HG02763 (cell line): ENCODE data around the gene CPN2.

ENCODE experiments used
- ATAC-seq: cut with Tn5 transposase; IDR thresholded peaks from one replicate; pipeline ENCODE4 v1.9.1; 2021; ENCODE audit warnings: mild to moderate bottlenecking, moderate library complexity; ENCODE audit not compliant: unreplicated experiment

Gene CPN2

DNA sequence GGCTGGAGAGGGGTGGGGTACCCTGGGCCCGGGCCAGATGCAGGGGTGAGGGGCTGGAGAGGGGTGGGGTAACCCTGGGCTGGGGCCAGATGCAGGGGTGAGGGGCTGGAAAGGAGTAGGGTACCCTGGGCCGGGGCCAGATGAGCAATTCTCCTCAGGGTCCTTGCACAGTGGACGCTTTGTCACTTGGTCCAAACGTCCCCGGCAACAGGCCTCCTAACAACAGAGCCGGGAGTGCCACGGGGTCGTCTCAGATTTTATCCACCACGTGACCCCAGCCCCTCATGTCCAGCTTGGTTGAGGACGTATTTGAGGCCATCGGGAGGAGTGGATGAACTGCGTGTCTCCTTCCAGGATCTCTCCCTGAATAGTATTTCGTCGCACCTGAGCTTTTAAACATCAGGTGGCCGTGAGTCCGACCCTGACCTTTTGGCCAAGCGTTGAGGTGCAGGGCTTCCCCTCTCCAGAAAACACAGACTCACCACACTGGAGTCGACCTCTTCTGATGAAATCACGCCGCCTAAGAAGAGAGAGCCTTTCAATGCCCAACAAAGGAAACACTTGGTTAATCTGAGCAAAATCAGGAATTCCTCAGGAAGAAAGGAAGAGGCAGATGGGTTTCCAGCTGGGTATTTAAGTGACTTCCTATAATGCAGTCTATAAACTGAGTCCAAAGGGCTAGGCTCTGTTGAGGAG is 31.2 kb upstream of the CPN2 start:
- ATAC-seq: no peak

DNA sequence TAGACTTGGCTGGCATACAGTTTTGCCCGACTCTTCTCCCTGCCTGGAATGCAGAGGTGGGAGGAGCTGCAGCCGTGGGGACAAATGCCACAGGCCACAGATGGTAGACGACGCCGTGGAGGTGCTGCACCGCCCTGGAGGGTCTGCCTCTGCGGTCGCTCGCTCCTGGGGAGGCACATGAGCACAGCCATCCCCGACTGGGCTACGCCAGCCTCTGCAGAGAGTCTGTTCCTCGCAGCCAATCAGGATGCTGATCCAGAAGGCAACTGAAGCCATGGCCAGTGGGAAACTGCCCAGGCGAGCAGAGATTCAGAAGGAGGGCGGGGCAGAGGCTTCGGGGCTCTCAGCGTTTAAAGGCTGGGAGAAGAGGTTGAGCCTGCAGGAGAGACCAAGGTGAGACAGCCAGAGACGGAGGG is 30.3 kb upstream of the CPN2 start:
- ATAC-seq: no peak

DNA sequence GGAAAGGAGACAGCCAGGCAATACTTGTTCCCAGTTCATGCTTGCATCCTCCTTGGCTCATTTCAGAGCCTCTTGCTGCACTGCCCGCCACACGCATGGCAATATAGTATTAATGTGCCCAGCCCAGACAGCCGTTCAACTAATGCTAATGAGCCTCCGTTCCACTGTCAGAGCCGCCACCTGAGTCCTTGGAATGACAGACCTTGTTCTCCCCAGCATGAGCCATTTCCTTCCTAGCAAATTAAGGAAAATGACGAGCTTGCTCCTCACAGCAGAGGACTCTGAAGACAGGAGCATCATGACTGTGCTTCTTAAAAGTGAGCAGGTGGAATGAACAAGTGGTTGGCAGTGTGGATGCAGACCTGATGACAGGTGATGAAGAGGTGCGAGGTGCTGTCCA is 29.2 kb upstream of the CPN2 start:
- ATAC-seq: no peak

DNA sequence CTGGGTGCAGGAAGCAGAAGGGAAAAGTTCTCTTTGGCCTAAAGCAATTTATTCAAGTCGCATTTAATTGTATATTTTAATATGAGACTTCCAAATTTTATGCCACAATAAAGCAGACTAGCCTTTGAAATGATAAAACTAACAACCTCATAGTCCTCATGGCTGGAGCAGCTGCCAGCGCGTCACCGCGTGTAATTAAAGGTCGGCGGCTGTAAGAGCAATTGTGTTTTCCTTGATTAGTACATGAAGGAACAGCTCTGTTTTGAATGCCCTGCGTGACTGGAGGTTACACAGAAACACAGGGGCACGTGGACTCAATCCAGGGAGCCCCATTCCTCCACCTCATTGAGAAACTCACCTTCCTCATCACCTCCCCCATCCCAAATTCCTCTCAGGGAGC is 28.5 kb upstream of the CPN2 start:
- ATAC-seq: no peak

DNA sequence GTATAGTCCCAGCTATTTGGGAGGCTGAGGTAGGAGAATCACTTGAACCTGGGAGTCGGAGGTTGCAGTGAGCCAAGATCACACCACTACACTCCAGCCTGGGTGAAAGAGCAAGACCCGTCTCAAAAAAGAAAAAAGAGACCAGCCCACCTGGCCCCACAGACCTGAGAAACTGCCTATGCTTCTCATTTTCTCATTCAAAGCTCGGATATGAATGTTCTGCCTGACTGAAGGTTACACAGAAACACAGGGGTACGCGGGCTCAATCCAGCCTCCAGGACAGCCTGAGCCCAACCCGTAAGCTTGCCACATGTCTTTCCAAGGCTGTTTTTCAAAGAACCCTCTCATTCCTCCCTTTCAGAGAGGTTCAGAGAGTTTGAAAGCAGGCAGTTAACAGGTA is 28.1 kb upstream of the CPN2 start:
- ATAC-seq: no peak

DNA sequence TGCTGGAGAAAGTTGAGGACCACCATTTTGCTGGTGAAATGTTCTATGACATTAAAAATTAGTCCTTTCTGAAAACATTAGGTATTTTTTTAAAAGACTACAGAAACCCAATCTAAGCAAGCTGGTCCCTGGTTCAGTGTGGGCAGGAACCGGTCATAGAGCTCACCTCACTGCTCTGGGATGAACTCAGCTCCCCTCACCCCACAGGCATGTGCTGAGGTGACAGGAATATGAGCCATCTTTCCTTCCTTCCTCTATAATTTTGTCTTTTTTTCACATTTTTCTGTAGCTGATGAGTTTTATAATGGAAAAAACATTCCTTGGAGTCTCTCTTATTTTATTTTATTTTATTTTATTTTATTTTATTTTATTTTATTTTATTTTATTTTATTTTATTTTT is 26.6 kb upstream of the CPN2 start:
- no peak for ATAC-seq

DNA sequence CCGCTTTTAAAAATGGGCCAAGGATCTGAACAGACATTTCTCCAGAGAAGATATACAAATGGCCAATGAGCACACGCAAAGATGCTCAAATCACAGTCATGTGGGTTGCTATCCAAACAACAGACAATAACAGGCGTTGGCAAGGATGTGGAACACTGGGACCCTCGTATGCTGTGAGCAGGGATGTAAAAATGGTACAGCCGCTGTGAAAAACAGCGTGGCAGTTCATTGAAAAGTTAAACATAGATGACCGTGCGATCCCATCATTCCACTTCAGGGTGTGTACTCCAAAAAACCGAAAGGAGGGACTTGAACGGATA is 25.1 kb upstream of the CPN2 start:
- ATAC-seq: no peak

DNA sequence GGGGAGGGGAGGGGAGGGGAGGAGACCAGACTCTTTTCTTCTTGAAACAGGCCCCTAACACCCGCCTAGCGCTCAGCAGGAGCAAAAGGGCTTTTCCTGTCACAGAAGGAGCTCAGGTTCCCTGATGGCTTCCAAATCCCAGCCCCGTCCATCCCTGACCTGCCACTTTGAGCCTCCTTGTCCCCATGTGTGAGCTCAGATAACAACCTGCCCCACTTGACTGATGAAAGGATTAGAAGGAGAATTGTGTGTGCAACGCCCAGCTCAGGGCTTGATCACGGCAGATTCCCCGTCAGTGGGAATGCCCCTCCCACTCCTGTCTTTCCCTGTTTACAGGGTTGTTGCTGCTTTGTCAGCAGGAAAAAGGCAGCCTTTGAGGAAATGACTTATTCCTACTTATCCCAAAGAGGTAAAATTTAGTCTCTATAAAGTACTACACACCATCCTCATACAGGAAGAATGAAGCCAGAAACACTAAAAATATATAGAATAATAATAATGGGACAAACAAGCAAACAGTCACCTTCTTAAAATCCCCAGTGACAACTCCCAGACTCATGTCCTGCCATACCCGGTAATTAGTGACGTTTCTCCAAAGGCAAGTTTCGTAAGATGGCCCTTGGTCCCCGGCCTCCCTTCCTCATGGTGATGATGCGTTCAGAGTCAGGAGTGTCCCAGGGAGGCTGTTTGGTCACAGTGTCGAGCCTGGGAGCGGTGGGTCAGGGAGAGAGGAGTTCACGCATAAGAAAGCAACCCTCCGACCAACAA is 24.5 kb upstream of the CPN2 start:
- no peak for ATAC-seq

DNA sequence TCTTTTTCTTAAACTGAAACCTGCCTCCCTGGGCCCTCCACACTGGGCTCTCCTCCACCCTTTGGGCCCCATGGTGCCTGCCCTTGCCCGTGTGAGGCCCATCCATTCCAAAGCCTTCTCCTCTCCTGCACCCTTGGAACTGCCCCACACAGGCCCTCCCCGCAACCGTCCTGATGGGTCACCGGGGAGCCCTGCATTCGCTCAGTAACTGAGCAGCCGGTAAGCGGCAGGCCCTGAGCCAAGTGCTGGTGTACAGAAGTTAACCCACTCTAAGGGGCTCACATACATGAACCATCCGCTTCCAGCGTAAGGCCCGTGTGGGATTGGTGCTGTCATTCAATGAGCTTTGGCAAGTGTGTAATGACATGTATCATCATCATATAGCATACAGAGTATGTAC is 23.8 kb upstream of the CPN2 start:
- no peak for ATAC-seq

DNA sequence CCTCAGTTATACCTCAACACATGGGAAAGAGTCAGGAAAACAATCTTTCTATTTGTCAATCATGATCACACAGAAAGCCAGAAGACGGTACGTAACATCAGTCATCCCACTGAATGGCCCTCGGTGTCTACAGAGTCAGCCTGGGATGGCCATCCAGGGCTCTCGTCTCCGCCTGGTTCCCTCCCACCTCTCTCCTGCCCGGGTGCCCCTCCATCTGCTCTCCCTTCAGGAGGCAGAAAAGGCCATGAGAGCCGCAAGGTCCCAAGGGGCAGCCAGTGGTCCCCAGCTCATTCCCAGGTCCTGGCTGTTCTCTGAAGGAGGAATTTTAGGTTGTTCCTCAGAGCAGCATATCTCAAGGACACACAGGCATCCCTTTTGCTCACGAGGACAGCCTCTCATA is 22.8 kb upstream of the CPN2 start:
- ATAC-seq: no peak

DNA sequence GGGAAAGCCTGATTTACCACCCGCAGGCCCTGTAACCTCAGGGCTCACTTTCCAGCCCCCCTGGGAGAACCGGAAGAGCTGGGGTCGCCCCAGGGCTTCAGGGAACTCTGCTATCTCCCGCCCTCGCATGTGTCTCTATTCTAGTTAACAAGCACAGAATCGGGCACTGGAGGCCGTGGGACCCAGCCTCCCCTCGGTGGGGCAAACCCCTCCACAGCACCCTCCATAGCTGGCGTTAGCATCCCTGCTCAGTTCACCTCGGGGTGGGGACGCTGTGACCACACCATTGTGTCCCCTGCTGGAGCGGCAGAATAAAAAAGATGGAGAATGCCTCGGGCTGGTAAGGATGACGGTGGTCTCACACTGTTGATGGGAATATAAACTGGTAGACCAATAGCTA is 21.9 kb upstream of the CPN2 start:
- no peak for ATAC-seq

DNA sequence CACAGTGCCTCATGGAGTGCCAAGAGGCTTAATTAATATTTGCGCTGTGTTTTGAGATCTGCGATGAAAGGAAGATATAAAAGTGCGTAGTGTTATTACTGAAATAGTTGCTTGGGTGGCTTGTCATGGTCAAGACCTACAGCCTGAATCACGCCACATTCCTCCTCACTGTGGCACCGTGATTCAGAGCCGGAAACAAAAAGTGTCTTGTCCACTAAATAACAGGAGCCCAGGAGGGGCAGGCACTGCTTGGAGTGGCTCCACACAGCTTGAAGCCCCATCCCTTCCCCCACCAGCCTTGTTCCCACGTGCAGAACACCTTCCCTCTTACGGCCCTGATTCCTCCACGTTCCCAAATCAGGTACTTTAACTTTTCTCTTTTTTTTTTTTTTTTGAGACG is 19.6 kb upstream of the CPN2 start:
- no peak for ATAC-seq

DNA sequence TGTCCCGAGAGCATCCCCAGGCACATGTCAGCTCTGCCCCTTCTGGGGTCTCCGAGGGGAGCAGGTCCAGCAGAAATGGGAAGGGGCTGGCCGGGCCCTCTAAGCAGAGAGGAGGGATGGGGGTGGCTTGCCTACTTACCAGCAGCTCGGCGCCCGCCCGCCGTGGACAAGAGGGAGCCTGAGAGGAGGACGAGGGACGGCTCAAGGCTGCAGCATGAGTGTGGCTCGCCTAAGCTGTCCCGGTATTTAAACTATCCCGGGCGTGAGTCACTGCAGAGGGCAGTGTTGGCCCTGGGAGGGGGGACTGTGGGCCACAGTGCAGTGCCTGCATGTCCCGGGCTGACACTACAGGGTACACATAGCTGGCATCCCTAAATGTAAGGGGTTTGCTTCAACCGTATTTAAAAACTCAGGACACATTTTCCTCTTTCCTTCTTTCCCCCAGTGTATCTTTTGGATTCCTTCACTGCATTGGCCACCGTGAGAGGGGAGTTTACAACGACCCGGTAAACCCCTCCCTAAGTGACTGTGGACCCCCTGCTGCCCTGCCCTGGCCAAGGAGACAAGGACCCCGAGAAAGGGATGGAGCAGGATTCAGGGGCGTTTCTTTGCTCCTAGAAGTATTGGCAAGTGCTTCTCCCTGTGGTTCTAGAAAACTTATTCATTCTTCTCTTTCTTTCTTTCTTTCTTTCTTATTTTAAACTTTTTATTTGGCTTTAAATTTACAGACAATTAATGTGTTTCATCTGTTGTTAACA is 18.6 kb upstream of the CPN2 start, which contains the start of gene LRRC15:
LRRC15 (minus strand) TSS at position 222 of the 758 bp plus-strand sequence. CDS start 8,700 bp downstream, outside the sequence.
- no peak for ATAC-seq

DNA sequence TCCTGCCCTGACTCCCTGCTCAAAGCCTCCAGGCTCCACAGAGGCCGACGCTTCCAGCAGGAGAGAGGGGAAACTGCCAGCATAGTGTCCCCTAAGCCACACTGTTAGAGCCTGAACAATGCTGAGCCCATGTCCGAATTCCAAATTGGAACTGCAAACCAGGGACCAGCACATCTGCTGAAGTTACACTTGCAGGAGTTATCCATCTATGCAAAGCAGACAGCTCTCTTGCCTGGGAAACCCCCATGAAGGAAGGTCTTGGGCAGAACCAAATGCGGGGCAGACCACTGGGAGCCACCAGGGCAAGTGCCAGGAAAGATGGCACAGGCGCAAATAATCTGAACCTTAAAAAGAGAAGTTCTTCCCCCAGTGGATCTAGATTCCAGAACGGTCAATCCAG is 17.8 kb upstream of the CPN2 start:
- no peak for ATAC-seq

DNA sequence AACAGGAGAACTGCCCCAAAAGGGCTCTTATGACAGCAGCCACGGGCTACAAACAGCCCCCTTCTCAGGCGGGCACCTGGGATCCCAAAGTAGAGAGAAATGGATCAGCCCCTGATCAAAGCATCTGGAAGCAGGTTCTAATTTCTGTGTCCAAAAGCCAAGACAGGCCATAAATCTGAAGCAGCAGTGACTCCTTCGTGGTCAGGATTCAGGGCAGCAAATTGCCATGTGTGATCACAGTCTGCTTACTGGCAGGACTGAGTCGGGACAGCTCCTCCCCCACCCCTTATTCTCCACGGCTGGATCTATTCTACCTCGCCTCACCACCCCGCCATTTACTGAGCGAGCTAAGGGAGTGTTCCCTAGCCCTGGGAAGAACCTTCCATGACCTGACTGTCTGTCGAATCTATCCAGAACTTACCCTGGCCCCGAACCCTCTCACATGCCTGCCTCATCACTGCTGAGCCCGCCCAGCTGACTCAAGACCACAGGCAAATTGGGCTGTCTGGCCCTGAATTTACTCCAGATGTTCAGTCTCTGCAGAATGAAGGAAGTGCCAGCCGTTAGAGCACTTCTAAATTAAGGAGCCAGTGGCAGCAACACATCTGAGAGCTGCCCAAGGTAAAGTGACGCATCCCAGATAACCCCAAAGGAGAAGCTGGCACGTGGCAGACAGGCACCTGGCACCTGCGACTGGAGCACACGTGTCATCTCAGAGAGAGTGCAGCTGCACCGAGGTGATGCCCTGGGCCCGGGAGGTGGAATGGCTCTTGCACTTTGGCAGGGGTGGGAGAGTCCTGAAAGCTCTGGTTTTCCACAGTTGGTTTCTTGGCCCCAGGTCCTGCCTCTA is 17.1 kb upstream of the CPN2 start:
- ATAC-seq: no peak

DNA sequence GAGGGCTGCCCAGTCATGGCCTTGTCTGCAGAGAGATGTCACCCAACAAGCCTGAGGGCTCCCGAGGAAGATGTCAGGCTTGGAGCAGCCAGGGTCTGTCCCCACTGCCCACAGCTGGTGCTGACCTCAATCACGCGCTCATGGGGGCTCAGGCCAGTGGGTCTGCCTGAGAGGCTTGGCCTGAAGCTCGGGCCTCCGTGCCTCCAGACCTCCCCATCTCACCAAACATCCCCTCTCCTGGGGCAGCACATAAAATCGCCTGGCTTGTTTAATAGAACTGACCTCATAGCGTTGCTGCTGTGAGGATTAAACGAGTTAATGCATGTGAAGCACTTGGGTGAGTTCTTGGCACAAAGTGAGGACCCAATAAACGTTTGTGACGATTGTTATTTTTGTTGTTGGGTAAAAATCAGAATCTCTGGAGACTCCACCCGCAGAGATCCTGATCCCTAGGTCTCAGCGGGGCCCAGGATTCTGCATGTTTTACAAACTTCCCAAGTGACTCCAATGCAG is 14.9 kb upstream of the CPN2 start:
- no peak for ATAC-seq

DNA sequence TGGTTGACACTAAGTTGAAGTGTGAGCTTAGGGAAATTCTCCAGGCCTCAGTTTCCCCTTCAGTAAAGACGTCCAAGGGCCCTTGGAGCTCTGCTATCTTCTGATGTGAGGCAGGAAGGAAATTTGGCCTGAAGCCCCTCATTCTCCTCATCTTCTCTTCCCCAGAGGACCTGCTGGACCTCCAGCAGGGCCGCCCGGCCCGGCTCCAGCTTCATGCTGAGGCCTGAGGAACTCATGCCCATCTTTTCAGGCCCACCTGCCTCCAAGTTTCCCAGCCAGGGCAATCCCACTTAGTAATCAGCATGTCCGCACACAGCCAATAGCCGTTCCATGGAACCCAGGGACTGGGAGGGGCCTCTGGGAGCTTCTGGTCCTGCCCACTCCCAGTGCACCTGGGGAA is 14.4 kb upstream of the CPN2 start:
- ATAC-seq: no peak

DNA sequence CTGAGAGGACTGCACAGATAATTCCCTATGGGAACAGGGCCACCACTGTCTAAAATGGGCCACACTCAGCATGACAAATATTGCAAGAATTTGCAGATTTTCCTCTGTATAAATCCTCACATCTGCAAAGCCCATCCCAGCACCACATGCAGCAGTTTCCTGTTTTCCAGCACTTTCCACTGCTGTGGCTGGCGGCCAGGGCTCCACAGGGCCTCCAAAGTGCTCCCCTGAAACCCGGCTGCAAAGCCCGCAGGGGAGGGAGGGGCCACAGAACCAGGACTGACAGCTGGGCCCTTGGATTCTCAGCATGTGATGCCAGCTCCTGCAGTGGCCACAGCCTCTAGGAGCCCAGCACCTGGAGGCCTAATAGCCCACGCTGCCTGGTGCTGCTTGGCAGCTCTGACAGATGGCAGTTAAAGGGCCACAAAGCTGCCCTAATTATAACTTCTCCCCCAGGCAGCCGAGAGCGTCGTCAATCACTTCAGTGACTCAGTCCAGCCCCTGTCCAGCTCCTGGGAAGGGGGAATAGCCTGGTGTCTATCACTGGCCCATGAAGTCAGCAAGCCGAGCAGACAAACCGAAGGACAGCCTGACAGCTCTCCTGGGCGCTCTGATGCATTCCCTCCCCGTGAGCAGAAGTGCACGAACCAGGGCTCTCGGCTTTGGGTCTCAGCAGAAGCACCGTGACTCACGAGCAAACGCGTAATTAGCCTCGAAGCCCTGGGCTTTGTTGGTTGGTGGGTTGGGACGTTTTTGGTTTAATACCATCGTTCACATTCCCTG is 13.7 kb upstream of the CPN2 start:
- ATAC-seq: no peak

DNA sequence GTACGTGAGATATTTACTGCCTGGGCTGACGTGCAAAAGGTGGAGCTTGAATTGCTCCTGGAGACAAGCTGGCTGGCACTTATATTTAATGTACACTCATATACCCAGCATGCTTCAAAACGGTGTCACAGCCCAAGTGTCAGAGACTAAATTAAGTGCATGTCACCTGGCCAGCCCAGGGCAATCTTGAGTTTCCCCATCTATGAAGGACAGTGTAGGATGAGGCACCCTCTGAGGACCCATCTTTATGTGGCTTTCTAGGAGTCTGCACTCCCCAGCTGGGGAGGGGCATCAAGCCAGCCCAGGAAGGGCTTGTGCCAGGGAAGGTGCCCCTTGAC is 13.2 kb upstream of the CPN2 start:
- ATAC-seq: no peak

DNA sequence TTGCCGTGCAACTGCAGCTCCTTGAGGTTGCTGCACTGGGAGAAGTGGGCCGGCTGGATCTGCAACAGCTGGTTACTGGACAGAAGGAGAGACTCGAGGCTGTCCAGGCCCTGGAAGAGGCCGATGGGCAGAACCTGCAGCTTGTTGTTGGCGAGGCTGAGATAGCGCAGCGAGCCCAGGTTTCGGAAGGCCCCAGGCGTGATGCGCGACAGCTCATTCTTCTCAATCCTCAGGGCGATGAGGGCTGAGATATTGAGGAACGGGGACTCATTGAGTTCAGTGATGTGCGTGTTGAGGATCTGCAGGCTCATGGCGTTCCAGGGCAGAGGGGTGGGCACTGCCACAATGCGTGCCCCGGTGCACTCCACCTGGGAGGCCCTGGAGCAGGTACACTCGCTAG is 9.4 kb upstream of the CPN2 start:
- ATAC-seq: no peak
